Progenitor cell of endocrine pancreas (in vitro differentiated cells): Measurements from ENCODE around the gene WNT9A. TPM values are rescaled to one million over a fixed set of nuclear protein-coding genes. Genes with fewer than 3 reads are reported as not detected.

Experiments
- DNase-seq: peaks from one replicate; pipeline ENCODE4 v3.0.0; 2021; ENCODE audit warnings: low spot score; ENCODE audit not compliant: unreplicated experiment
- H3K27ac Mint-ChIP-seq: 2 replicates; pipeline ENCODE4 v1.8.0; 2021; ENCODE audit warnings: mild to moderate bottlenecking, moderate library complexity, mixed read lengths
- H3K27me3 Mint-ChIP-seq: 2 replicates; pipeline ENCODE4 v1.8.0; 2021; ENCODE audit warnings: mixed read lengths
- H3K36me3 Mint-ChIP-seq: 2 replicates; pipeline ENCODE4 v1.8.0; 2022; ENCODE audit warnings: mixed read lengths; ENCODE audit not compliant: insufficient read depth
- H3K4me1 Mint-ChIP-seq: 2 replicates; pipeline ENCODE4 v1.8.0; 2021; ENCODE audit warnings: low read depth, mixed read lengths
- H3K4me3 Mint-ChIP-seq: 2 replicates; pipeline ENCODE4 v1.8.0; 2021; ENCODE audit warnings: low read depth, mild to moderate bottlenecking, moderate library complexity, mixed read lengths
- H3K9me3 Mint-ChIP-seq: 2 replicates; pipeline ENCODE4 v1.8.0; 2021; ENCODE audit warnings: low read depth, mixed read lengths
- total RNA-seq: library from RNA; stranded (reverse); gene quantifications from 2 replicates; pipeline ENCODE4 v1.2.1, GENCODE V29; 2021
- TF ChIP-seq, protein P1 (sequence below): fragments of 200-600 bp; sonication (generic); IDR thresholded peaks from one replicate; pipeline ENCODE4 v1.5.0; 2021; ENCODE audit warnings: antibody characterized with exemption, mild to moderate bottlenecking; ENCODE audit not compliant: unreplicated experiment

WNT9A gene
- total RNA-seq, 1 donor from 2014 or later, result 1.2 TPM

DNA sequence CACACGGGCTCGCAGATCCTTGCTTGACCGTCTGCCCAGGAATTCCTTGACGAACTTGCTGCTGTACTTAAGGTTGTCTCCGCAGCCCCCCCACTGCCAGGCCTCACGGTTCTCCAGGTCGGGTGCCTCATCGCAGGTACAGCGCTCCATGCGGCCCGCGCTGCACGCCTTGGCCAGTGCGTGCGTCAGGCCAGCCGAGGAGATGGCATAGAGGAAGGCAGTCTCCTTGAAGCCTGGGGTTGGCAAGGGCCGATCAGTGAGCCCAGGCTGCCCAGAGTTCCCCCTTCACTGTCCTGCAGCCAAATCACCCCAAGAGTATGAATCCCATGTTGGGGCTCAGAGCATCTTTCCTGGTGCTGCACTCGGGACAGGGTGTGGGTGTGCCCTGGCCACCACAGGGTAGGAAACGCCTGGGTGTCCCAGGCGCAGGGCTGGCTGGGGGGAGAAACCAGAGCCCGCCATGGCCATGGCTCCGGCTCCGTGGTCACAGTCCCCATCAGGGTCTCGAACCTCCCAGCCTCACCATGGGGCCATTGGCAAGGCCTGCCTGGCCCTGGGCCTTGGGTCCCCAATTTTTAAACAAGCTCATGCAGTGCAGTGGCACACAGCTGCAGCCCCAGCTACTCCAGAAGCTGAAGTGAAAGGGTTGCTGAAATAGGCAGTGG, 23.4 kb downstream of the WNT9A start:
- no peaks in the 10 kb centered on the region for H3K36me3 Mint-ChIP-seq
- no peak overlapping the region for H3K4me3 Mint-ChIP-seq
- DNase-seq, result no peak
- no peaks in the 10 kb centered on the region for H3K9me3 Mint-ChIP-seq
- no peak overlapping the region for H3K27ac Mint-ChIP-seq
- peaks cover 4% of the 10 kb centered on the region for H3K27me3 Mint-ChIP-seq
- TF ChIP-seq, protein P1, sequence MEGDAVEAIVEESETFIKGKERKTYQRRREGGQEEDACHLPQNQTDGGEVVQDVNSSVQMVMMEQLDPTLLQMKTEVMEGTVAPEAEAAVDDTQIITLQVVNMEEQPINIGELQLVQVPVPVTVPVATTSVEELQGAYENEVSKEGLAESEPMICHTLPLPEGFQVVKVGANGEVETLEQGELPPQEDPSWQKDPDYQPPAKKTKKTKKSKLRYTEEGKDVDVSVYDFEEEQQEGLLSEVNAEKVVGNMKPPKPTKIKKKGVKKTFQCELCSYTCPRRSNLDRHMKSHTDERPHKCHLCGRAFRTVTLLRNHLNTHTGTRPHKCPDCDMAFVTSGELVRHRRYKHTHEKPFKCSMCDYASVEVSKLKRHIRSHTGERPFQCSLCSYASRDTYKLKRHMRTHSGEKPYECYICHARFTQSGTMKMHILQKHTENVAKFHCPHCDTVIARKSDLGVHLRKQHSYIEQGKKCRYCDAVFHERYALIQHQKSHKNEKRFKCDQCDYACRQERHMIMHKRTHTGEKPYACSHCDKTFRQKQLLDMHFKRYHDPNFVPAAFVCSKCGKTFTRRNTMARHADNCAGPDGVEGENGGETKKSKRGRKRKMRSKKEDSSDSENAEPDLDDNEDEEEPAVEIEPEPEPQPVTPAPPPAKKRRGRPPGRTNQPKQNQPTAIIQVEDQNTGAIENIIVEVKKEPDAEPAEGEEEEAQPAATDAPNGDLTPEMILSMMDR, result no peak
- H3K4me1 Mint-ChIP-seq, result peaks cover 5% of the 10 kb centered on the region

DNA sequence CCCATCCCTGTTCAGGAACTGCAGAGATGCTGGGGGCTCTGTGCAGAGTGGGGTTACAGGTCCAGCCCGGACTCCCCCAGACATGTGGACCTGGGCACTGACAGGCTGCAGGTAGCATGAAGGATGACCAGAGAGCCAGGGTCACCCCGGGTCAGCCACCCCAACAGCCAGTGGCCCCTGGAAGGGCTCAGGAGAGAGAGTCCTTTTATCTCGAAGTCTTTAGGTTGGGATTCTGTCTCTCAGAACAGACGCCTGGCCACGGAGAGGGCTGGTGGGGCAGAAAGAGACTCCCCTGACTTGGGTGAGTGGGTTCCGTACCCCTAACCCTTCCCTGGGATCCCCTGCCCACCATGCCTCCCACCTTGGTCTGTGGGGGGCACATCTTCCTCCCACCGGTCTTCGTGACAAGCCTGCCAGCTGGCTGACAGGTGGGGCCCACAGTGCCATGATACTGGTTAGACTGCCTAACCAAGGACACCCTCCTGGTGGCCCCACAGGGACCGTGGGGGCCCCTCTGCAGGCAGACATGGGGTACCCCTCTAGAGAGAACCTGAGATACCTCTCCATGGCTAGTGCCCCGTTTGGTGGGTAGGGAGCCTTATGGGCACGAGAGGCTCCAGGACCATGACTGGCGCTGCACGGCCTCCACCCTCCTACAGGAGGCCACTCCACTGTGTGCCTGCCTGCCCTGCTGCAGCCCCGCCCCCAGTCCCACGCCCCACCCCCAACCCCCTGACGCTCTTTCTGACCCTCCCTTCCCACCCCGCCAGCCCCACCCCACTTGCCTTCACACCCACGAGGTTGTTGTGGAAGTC, 24.2 kb downstream of the WNT9A start:
- Mint-ChIP-seq H3K27ac (no peak overlapping the region), H3K9me3 (no peaks in the 10 kb centered on the region), H3K4me1 (peaks cover 5% of the 10 kb centered on the region), H3K27me3 (peaks cover 4% of the 10 kb centered on the region), H3K4me3 (no peak overlapping the region), H3K36me3 (no peaks in the 10 kb centered on the region)
- TF ChIP-seq, protein P1, result no peak
- no peak for DNase-seq

- DNase-seq, result no peak
- H3K4me1 Mint-ChIP-seq, result peaks cover 5% of the 10 kb centered on the region
- H3K36me3 Mint-ChIP-seq, result no peaks in the 10 kb centered on the region
- no peak overlapping the region for H3K27ac Mint-ChIP-seq
- no peak overlapping the region for H3K4me3 Mint-ChIP-seq
- H3K27me3 Mint-ChIP-seq, result peaks cover 4% of the 10 kb centered on the region
- TF ChIP-seq, protein P1, result no peak
- H3K9me3 Mint-ChIP-seq, result no peaks in the 10 kb centered on the region
These were observed 25.0 kb downstream of the WNT9A start for GRCh38 chr1:227922501-227923352.

GRCh38 chr1:227921461-227922185, 26.1 kb downstream of the WNT9A start:
- Mint-ChIP-seq H3K36me3 (no peaks in the 10 kb centered on the region), H3K4me1 (peaks cover 13% of the 10 kb centered on the region), H3K27ac (no peak overlapping the region), H3K4me3 (no peak overlapping the region), H3K9me3 (no peaks in the 10 kb centered on the region), H3K27me3 (peaks cover 4% of the 10 kb centered on the region)
- no peak for DNase-seq
- TF ChIP-seq, protein P1, result no peak

DNA sequence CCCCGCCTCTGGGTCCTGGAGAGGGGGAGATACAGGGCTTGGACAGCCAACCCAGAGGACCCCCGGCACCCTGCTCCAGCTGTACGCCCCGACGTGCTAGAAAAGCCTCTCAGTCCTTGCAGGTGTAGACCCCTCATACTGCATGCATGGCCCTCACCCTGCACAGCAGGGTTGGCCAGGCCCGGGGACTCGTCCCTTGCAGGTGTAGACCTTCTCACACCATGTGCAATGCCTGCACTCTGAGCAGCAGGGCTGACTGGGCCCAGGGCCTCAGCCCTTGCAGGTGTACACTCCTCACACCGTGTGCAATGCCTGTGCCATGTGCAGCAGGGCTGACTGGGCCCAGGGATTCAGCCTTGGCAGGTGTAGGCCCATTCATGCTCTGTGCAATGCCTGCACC, 26.8 kb downstream of the WNT9A start:
- TF ChIP-seq, protein P1, result no peak
- H3K27ac Mint-ChIP-seq, result no peak overlapping the region

More for the DNA sequence above, 26.8 kb downstream of the WNT9A start:
- Mint-ChIP-seq H3K9me3 (no peaks in the 10 kb centered on the region), H3K4me1 (peaks cover 16% of the 10 kb centered on the region), H3K36me3 (no peaks in the 10 kb centered on the region), H3K27me3 (peaks cover 4% of the 10 kb centered on the region), H3K4me3 (no peak overlapping the region)
- DNase-seq, result no peak
